Prostate gland (tissue), 2 donors: ENCODE measurements around the gene CPZ. TPM values are rescaled to one million over a fixed set of nuclear protein-coding genes. Genes with fewer than 3 reads are reported as not detected.
A peak's percentile ranks its signal among the peaks of the same experiment; 100 is the strongest.

ENCODE experiments used
- DNase-seq: peaks from one replicate; pipeline ENCODE4 v3.0.0-alpha.2; 2019; ENCODE audit warnings: low spot score
- H3K27ac ChIP-seq, 2 donors: fragments of 200-600 bp; sonication (generic); 2 replicates each; pipeline ENCODE4 v1.5.1; 2017 to 2019
- H3K27me3 ChIP-seq: fragments of 200-600 bp; sonication (generic); replicated peaks from 2 replicates; pipeline ENCODE4 v1.5.1; 2019; ENCODE audit not compliant: insufficient read depth
- H3K36me3 ChIP-seq, 2 donors: fragments of 200-600 bp; sonication (generic); 1 replicate in 1 of 2; 2 replicates in 1 of 2; pipeline versions ENCODE4 v1.5.1 to v1.8.1; 2017 to 2019
- H3K4me1 ChIP-seq: fragments of 200-600 bp; sonication (generic); replicated peaks from 2 replicates; pipeline ENCODE4 v1.5.1; 2019
- H3K4me3 ChIP-seq, 2 donors: fragments of 200-600 bp; sonication (generic); 2 replicates each; pipeline ENCODE4 v1.5.1; 2017 to 2019
- H3K9me3 ChIP-seq: fragments of 200-600 bp; sonication (generic); 2 replicates; pipeline ENCODE4 v1.5.1; 2017
- CTCF ChIP-seq, 4 experiments: fragments of 200-600 bp in 2 of 4; fragments of 450-650 bp in 2 of 4; sonication (generic) in 2 of 4; IDR thresholded peaks; 1 replicate in 3 of 4; 2 replicates in 1 of 4; pipeline ENCODE4 v1.5.1; 2016 to 2019; ENCODE audit warnings: antibody characterized with exemption in 4 of 4, mild to moderate bottlenecking in 2 of 4, moderate library complexity in 2 of 4
- POLR2A ChIP-seq: fragments of 450-650 bp; IDR thresholded peaks from one replicate; pipeline ENCODE4 v1.6.1; 2016; ENCODE audit warnings: antibody characterized with exemption, mild to moderate bottlenecking
- POLR2AphosphoS5 ChIP-seq: sonication (generic); formaldehyde crosslinking; IDR thresholded peaks from one replicate; pipeline ENCODE4 v1.6.1; 2017; ENCODE audit warnings: antibody characterized with exemption
- WGBS: methylation state at CpG from one replicate; pipeline ENCODE4 v1.1.5; 2018; 5-methylcytosine and 5-hydroxymethylcytosine counted together
- intact Hi-C: fragments of 100-400 bp; cut with DNase I; formaldehyde crosslinking; loops from one replicate; pipeline ENCODE4 v1.14.2; 2022
- total RNA-seq, 2 donors: library from RNA; depleted of rRNA; stranded (reverse); fragments of >200 nt; gene quantifications; one replicate each; pipeline ENCODE4 v1.1.0, GENCODE V29; 2016

Gene CPZ
- total RNA-seq, 2 donors from 2014 or later: 0.73 to 15.1 TPM

DNA sequence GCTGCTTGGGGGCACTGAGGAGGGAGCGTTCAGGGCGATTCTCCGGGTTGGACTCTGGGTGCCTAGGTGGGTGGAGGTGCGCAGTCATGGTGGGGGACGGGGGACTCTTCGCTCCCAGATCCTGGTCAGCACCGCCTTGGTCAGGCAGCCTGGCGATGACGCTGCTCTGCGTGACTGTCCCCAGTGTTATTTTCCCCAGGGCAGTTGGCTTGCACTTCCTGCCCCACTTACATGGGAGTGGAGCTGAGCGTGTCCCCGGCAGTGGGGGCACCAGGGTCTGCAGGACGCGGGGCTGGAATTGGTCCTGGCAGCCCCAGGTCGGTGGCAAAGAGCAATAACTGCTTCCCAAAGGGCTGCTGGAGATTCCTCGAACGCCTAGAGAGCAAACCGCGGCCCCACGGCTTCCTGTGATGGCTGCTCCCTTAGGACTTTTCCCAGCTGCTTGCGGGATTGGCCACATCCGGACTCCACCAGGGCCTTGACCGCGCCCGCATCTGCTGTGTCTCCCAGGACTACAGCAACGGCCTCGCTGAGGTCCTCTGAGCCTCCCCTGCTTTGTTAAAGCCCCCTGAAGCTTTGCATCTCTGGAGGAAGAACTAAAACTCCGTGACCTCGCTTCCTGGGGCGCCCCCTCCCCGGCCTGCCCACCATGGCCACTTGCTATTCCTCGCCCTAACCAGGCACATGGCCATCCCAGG lies 47.7 kb upstream of the CPZ start:
- WGBS: 84% methylated on average over 25 of the region's 32 CpGs
- DNase-seq: no peak
- H3K36me3 ChIP-seq: no peaks in the 10 kb centered on the region

GRCh38 chr4:8545439-8545765 lies 47.2 kb upstream of the CPZ start:
- TF ChIP-seq POLR2A: no peak
- TF ChIP-seq CTCF (IDR thresholded peaks at IDR 0.05): no peak
- TF ChIP-seq POLR2AphosphoS5: no peak
- DNase-seq: no peak
- no peak overlapping the region for H3K4me3 ChIP-seq
- H3K27ac ChIP-seq: no peak overlapping the region
- no peaks in the 10 kb centered on the region for H3K27me3 ChIP-seq
- no peaks in the 10 kb centered on the region for H3K36me3 ChIP-seq
- H3K4me1 ChIP-seq: no peaks in the 10 kb centered on the region
- no peaks in the 10 kb centered on the region for H3K9me3 ChIP-seq
- WGBS: 79% methylated on average over 9 of the region's 9 CpGs
- intact Hi-C loops: loop anchor here (5.0 kb wide), 1 partner anchor 73 kb away; no protein-coding TSS in a partner anchor

More for the DNA sequence above, 47.7 kb upstream of the CPZ start:
- Histone ChIP-seq H3K4me1 (no peaks in the 10 kb centered on the region), H3K27me3 (no peaks in the 10 kb centered on the region), H3K4me3 (no peak overlapping the region), H3K9me3 (no peaks in the 10 kb centered on the region), H3K27ac (no peak overlapping the region)
- intact Hi-C loops: loop anchor here (5.0 kb wide), 1 partner anchor 73 kb away; no protein-coding TSS in a partner anchor
- TF ChIP-seq CTCF (IDR thresholded peaks at IDR 0.05) (no peak), POLR2AphosphoS5 (no peak), POLR2A (no peak)

DNA sequence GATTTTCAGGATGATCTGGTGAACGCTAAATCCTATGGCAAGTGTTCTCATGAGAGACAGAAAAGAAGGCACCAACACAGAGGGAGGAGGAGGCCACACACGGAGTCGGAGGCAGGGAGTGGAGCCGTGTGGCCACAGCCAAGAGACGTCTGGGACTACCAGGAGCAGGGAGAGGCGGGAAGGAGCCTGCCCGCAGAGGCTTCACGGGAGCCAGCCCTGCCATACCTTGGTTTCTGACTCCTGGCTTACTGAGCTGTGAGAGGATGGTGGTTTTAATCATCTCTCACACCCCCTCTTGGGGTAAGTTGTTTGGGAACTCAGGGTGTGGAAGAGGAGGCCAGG lies 45.8 kb upstream of the CPZ start:
- intact Hi-C loops: loop anchor here (5.0 kb wide), 1 partner anchor 74 kb away; no protein-coding TSS in a partner anchor
- no peaks in the 10 kb centered on the region for H3K27me3 ChIP-seq
- no peak overlapping the region for H3K4me3 ChIP-seq
- no peak overlapping the region for H3K27ac ChIP-seq
- no peaks in the 10 kb centered on the region for H3K4me1 ChIP-seq
- TF ChIP-seq POLR2A (no peak), POLR2AphosphoS5 (no peak), CTCF (IDR thresholded peaks at IDR 0.05) (no peak)
- no peaks in the 10 kb centered on the region for H3K36me3 ChIP-seq
- H3K9me3 ChIP-seq: no peaks in the 10 kb centered on the region
- 78% methylated on average over 8 of the region's 8 CpGs for WGBS
- DNase-seq: no peak

- WGBS: 70% methylated on average over 16 of the region's 16 CpGs
- TF ChIP-seq CTCF (IDR thresholded peaks at IDR 0.05): peak in 3 of 4 experiments; percentile 27 to 52 (median 45)
- TF ChIP-seq POLR2A: no peak
- TF ChIP-seq POLR2AphosphoS5: no peak
- H3K9me3 ChIP-seq: no peaks in the 10 kb centered on the region
- H3K36me3 ChIP-seq: no peaks in the 10 kb centered on the region
- no peaks in the 10 kb centered on the region for H3K4me1 ChIP-seq
- intact Hi-C loops: loop anchor here (5.0 kb wide), 1 partner anchor 75 kb away; no protein-coding TSS in a partner anchor
- no peak overlapping the region for H3K27ac ChIP-seq
- no peak for DNase-seq
- H3K27me3 ChIP-seq: no peaks in the 10 kb centered on the region
- H3K4me3 ChIP-seq: no peak overlapping the region
Measured at GRCh38 chr4:8547108-8547911, 45.3 kb upstream of the CPZ start.
